HT1080 (cell line): ENCODE data around the gene DENND10. TPM values are rescaled to one million over a fixed set of nuclear protein-coding genes. Genes with fewer than 3 reads are reported as not detected.
"Not testable (repeated sequence)": the region's sequence is repeated elsewhere in the genome, so short reads cannot be mapped to it uniquely, and the experiment has no call there.

ENCODE experiments used
- DNase-seq: peaks from one replicate; pipeline ENCODE4 v3.0.0-alpha.2; 2015; ENCODE audit warnings: low read depth
- total RNA-seq: library from RNA; depleted of rRNA; stranded (reverse); fragments of >200 nt; shearing (Covaris generic); gene quantifications from 2 replicates; pipeline ENCODE4 v1.2.3, GENCODE V29; 2014

DENND10 gene
- total RNA-seq, 1 experiment from 2014 or later, result 26.6 TPM

DNA sequence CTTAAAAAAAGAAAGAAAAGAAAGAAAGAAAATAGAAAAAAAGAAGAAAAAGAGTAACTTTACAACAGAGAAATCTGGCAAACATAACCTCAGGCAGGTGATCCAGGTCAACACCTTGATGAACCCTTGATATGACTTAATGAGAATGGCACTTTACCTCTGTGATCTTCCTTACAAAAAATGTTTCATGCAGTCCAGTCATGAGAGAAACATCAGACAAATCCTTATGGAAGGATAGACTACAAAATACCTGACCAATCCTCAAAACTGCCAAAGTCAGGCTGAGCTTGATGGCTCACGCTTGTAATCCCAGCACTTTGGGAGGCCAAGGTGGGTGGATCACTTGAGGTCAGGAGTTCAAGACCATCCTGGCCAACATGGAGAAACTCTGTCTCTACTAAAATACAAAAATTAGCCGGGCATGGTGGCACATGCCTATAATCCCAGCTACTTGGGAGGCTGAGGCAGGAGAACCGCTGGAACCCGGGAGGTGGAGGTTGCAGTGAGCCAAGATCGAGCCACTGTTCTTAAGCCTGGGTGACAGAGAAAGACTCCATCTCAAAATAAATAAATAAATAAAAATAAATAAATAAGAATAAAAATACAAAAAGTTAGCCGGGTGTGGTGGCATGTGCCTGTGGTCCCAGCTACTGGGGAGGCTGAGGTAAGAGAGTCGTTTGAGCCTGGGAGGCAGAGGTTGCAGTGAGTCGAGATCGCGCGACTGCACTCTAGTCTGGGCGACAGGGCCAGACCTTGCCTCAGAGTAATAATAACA is 7.1 kb upstream of the DENND10 start:
- not testable (repeated sequence) for DNase-seq

DNA sequence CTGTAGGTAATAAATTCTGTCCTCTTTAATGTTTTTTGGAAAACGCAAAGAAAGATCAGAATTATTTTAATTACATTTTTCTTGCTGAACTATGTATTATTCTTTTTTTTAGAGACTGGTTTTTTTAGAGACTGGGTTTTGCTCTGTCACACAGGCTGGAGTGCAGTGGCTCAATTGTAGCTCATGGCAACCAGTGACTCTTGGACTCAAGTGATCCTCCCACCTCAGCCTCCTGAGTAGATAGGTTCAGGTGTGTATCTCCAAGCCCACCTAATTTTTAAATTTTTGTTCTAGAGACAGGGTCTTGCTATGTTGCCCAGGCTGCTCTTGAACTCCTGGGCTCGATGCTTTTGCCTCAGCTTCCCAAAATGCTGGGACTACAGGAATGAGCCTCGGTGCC is 5.3 kb upstream of the DENND10 start:
- DNase-seq, result no peak

DNA sequence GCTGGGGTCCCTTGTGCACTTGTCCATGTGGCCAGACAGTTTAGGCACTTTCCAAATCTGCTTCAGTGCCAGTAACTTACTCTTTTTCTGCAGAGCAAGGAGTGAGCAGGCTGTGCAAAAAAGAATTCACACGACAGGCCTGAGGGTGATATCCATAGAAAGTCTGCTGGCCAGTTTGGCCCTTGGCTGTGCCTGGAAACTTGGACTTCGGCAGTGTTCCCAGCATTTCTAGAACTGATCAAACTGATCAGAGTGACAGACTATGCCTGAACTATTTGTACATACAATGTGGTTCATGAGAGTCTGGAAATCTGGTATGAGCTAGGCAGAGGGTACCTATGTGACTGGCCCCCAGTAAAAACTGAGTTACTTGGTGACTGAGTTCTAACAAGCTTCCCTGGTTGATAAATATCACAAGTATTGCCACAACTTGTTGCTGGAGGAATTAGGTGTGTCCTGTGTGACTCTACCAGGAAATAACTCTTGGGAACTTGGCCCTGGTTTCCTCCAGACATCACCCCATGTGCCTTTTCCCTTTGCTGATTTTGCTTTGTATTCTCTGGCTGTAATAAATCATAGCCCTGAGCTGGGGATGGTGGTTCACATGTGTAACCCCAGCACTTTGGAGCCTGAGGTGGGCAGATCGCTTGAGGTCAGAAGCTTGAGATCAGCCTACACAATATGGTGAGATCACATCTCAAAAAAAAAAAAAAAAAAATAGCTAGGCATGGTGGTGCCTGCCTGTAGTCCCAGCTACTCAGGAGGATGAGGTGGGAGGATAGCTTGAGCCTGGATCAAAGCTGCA is 3.3 kb upstream of the DENND10 start:
- DNase-seq, result no peak

DNA sequence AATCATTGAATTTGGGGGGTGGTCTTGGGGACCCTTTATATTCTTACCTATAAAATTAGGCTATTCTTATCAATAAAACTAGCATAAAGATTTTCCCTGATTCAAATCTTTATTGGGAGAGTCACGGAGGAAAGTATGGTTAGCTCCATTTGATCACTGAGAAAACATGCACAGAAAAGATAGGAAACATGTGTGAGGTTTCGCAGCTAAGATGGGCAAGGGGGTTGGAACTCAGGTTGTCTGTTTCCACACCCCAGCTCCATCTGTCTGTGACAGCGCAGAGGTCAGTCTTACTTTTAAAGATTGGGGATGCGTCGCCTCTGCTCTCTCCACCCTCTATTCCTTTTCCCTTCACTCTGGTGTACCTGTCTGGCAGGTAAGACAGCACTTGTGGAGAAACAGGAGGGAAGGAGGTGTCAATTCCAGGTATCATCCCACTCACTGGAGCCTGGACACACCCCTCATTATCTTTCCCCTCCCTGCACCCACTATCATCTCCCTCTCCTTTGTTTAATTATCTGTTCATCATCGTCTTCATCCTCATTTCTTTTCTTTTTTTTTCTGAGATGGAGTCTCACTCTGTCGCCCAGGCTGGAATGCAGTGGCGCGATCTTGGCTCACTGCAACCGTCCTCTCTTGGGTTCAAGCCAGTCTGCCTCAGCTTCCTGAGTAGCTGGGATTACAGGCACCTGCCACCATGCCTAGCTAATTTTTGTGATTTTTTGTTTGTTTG is 2.4 kb upstream of the DENND10 start:
- no peak for DNase-seq

DNA sequence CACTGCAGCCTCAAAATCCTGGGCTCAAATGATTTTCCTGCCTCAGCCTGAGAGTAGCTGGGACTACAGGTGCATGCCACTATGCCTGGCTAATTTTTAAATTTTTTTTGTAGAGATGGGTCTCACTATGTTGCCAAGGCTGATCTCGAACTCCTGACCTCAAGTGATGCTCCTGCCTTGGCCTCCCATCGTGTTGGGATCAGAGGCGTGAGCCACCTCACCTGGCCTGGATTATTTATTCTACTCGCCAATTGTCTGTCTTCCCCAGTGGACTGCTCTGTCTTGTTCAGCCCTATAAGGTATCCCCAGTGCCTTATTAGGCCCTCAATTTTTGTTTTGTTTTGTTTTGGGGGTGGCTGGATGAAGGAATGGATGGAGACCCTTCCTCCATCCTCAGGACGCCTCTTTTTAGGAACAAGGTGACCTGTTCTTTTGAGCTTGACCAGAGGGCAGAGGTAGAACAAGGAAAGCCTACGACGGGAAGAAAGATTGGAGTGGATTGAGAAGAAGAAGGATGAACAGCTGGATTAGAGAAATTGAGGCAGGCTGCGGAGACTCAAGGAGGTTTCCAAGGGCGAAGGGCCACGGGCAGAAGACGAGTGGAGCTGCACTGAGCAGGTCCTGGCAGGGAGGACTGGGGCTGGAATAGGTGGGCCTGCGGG is 541 bp upstream of the DENND10 start:
- DNase-seq, result no peak

DNA sequence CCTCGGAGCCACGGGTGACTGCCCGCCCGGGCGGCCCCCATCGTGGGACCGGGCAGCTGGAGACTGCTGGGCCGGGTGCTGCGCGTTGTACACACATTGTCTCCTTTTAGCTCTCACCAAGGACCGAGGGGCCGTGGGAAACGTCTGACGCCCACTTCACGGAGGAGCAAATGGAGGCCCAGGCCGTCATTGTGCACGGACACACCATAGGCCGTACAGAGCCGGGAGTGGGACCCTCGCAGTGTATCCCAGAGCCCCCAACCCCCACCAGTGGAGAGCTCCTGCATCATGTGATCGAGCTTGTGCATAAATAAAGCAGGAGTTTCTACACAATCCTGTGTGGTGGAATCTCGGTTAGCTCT is 722 bp downstream of the DENND10 start:
- peak; percentile 23 for DNase-seq

DNA sequence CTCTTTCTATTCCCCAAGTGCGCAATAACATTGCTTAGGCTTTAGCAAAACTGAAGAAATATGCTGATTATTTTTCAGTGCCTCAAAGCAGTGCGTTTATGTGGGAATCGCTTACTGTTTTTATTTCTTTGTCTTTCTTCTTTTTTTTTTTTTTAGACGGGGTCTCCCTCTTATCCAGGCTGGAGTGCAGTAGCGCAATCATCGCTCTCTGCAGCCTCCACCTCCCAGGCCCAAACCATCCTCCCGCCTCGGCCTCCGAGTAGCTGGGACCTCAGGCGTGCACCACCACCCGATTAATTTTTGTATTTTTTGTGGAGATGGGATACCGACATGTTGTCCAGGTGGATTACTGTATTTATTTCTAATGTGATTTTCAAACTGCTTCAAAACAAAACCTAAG is 1.2 kb downstream of the DENND10 start:
- DNase-seq, result no peak

DNA sequence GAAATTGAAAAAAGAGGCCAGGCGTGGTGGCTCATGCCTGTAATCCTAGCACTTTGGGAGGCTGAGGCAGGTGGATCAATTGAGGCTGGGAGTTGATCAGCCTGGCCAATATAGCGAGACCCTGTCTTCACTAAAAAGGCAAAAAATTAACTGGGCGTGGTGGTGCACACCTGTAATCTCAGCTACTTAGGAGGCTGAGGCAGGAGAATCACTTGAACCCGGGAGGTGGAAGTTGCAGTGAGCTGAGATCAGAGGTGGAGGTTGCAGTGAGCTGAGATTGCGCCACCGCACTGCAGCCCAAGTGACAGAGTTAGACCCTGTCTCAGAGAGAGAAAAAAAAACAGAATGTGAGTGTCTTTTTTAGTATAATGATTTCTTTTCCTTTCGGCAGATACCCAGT is 2.0 kb downstream of the DENND10 start:
- not testable (repeated sequence) for DNase-seq

DNA sequence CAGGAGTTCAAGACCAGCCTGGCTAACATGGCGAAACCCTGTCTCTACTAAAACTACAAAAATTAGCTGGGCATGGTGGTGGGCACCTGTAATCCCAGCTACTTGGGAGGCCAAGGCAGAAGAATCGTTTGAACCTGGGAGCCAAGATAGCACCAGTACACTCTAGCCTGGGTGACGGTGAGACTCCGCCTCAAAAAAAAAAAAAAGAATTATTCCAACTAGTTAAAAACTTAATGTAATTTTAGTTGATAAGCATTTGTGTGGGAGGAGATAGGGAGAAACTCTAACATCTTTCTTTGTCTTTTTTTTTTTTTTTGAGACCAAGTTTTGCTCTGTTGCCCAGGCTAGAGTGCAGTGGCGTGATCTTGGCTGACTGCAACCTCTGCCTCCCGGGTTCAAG is 3.2 kb downstream of the DENND10 start:
- DNase-seq, result not testable (repeated sequence)

DNA sequence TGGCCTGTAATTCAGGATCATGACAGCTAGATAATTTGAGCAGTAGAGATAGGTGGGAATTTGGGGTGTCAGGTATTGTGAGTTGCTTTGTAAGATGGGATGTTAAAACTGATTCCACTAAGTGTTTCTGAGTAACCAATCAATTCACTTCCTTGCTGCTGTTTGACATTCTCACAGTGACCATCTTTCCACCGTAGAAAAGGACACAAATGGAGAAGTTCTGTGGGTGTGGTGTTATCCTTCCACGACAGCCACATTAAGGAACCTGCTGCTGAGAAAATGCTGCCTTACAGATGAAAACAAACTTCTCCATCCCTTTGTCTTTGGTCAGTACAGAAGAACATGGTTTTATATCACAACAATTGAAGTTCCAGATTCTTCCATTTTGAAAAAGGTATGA is 3.9 kb downstream of the DENND10 start:
- DNase-seq, result not testable (repeated sequence)

DNA sequence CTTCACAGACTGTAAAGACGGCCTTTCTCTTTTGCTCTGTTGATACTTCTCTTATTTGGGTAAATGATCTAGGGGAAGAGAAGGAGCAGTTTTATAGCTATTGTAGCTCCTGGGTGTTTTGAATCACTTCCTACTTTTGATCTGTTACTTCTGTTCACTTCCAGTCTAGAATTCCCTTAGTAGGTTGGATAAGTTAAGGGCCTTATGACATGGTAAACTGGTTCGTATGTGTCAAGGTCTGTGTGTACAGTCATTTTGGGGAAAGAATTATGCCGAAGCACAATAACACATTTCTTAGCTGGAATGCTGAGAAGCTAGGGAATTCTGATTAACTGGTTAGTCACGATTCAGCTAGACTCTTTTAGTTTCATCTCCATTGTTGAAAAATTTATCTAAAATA is 8.1 kb downstream of the DENND10 start:
- DNase-seq, result no peak

DNA sequence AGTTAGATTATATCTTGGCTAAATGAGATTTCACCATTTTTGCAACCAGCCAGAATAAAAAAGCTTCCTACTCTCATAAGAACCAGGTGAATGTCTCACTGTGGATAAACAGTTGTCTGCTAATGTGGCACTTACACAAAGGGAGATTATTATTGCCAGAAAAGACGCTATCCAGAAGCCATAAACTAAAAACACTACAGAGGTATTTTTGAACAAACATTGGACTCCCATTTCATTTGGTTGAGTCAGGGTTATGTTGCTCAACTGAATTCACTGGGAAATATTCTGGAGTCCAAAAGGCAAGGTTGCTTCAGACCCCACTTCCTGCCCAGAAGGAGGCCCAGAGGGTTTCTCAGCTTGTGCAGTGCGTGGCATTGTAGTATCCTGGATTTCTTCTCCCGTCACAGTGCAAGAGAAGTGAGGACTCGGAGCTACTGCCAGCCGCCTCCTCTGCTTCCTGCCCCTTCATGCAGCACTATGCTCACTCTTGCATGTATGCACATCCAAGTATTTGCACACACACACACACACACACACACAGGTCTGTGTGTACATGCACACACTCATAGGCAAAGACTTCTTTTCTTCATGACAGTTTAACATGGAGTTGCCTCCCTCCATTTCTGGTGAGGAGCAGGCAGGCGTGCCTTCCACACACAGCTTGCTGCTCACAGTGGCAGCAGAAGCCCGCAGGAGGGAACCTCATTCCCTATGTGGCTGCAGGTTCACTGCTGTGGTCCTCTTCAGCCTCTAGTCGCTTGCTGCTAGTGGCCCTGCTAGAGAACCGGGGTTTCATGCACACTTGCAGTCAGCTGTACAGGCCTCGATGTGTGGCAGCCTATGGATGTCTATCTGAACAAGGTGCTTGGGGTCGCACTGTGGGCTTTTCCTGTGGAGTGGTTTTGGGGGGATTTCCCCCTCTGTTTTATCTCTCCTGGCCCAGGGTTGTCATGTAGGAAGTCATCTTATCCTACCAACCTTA is 10.1 kb downstream of the DENND10 start:
- DNase-seq, result peak; percentile 59

DNA sequence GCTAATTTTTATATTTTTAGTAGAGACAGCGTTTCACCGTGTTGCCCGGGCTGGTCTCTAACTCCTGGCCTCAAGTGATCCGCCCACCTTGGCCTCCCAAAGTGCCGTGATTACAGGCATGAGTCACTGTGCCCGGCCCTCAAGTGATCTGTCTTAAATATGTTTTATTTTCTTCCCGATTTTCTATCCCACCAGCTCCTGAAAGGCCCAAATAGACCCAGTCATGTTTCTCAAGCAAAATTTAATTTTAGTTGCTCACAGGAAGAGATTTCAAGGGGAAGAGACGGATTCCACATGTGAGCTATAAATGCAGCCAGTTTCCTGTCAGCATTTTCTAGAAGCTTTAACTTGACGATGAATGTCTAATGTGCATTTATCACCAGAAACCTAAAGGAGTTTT is 12.0 kb downstream of the DENND10 start:
- no peak for DNase-seq

DNA sequence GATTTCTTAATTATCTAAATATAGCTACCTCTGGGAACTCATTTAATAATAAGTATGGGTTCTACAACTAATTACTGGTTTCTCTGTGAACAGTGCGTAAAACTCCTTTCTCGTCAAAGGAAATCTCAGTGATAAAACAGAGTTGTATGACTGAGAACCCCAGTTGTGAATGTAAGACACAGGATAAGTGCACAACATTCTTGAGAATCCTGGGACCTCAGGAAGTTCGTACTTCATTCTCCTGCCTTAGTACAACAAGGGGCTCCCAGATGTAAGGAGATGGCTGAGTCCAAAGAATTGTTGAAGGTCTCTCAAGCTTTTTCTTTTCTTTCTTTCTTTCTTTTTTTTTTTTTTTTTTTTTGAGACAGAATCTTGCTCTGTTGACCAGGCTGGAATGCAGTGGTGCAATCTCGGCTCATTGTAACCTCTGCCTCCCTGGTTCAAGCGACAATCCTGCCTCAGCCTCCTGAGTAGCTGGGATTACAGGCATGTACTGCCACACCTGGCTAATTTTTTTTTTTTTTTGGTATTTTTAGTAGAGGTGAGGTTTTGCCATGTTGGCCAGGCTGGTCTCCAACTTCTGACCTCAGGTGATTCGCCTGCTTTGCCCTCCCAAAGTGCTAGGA is 12.5 kb downstream of the DENND10 start:
- no peak for DNase-seq

DNA sequence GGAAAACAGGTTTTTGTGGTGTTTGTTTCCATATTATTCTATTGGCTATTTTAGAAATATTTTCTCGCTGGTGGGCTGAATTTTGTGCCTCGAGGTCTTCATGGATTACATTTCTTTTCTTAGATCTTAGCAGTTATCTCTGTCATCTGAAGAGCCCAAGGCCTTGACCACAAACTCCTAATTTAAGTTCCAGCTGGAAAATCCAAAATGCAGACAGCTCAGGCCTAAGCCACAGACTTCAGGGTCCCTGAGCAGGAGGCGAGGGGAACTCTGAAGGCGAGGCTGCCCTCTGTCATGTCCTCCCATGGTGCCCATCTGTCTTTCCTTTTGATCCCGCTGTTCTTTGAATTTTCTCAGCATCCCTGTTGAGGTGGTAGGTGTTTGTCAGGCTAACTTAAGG is 14.3 kb downstream of the DENND10 start:
- no peak for DNase-seq

DNA sequence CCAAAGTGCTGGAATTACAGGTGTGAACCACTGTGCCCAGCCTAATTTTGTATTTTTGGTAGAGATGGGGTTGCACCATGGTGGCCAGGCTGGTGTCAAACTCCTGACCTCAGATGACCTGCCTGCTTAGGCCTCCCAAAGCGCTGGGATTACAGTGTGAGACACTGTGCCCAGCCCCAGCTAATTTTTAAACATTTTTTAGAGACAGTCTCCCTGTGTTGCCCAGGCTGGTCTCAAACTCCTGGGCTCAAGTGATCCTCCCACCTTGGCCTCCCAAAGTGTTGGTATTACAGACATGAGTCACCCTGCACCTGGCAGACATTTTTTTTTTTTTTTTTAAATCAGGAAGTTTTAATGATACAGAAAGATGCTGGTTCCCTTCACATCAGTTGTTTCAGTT is 15.5 kb downstream of the DENND10 start:
- no peak for DNase-seq

DNA sequence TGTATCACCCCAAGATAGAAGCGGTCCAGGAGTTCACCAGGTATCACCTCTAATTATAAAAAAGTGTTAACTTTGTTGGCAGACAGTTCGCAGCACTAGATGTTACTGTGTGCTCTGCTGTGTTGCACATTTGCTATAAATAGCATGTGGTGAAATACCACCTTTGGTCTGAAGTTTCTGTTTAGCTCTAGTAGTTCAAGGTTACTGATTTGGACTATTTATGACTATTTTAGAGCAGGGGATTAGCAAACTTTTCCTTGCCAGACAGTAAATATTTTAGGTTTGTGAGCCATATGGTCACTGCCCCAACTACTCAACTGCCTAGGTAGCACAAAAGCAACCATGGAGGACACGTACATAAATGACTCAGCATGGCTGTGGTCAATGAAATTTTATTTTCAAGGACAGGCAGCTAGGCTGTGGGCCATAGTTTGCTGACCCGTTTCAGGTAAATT is 16.5 kb downstream of the DENND10 start:
- DNase-seq, result peak; percentile 23

DNA sequence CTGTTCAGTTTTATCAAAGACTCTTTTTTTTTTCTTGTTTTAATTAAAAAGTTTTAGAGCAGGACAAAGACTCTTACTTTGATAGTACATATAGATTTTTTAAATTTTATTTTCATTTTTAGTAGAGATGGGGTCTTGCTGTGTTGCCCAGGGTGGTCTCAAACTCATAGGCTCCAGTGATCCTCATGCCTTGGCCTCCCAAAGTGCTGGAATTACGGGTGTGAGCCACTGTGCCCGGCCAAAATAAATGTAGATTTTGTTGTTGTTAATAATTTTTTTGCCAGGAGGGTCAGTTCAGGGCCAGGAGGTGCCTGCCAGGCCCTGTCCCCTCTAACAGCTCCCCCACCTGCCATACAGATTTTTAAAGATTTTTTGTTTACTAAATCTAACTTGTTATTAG is 17.0 kb downstream of the DENND10 start:
- DNase-seq, result no peak

DNA sequence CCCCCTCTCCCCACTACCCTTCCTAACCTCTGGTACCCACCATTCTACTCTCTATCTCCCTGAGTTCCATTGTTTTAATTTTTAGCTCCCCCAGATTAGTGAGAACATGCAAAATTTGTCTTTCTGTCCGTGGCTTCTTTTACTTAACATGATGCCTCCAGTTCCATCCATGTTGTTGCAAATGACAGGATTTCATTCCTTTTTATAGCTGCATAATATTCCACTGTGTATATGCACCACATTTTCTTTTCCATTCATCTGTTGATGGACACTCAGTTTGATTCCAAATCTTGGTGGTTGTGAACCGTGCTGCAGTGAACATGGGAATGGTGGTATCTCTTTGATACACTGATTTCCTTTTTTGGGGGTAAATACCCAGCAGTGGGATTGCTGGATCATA is 22.0 kb downstream of the DENND10 start:
- DNase-seq, result no peak

DNA sequence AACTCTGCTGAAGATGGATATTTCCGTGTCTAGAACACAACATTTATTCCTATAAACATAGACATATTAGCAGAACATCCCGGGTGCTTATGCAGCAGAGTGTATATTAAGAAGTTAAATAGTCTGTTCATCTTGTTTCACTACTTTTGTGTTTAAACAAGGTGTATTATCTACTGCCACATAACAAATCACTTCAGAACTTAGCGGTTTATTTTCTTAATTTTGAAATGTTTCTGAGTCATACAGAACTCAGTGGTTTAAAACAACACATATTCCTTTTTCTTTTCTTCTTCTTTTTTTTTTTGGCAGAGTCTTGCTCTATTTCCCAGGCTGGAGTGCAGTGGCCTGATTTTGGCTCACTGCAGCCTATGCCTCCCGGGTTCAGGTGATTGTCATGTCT is 25.8 kb downstream of the DENND10 start:
- DNase-seq, result no peak
